Fibroblast of lung (primary cell): ENCODE results near the gene NRXN2. TPM values are rescaled to one million over a fixed set of nuclear protein-coding genes. Genes with fewer than 3 reads are reported as not detected.

Experiments used
- DNase-seq, 2 donors: peaks; one replicate each; pipeline versions ENCODE4 v3.0.0 to v3.0.0-alpha.2; 2010; ENCODE audit warnings: low read depth in 2 of 2
- H2AFZ ChIP-seq: 2 replicates; pipeline ENCODE4 v1.5.1; 2012; ENCODE audit warnings: low read length, control low read depth, inconsistent platforms
- H3K27ac ChIP-seq: 2 replicates; pipeline ENCODE4 v1.5.1; 2011; ENCODE audit warnings: low read length, control low read depth; ENCODE audit not compliant: insufficient read depth
- H3K27me3 ChIP-seq: 2 replicates; pipeline ENCODE4 v1.5.1; 2011; ENCODE audit warnings: mild to moderate bottlenecking, low read length; ENCODE audit not compliant: control insufficient read depth, insufficient read depth
- H3K36me3 ChIP-seq: 2 replicates; pipeline ENCODE4 v1.5.1; 2011; ENCODE audit warnings: low read length; ENCODE audit not compliant: control insufficient read depth, insufficient read depth
- H3K4me1 ChIP-seq: 2 replicates; pipeline ENCODE4 v1.5.1; 2011; ENCODE audit warnings: low read length; ENCODE audit not compliant: control insufficient read depth, insufficient read depth; ENCODE audit errors: extremely low read depth
- H3K4me2 ChIP-seq: 2 replicates; pipeline ENCODE4 v1.5.1; 2011; ENCODE audit warnings: low read length, control low read depth; ENCODE audit not compliant: insufficient read depth; ENCODE audit errors: extremely low read depth
- H3K4me3 ChIP-seq, 4 experiments: fragments of 200-600 bp in 1 of 4; sonication (generic) in 1 of 4; replicated peaks in 1 of 4; 2 replicates each; pipeline ENCODE4 v1.5.1; 2011 to 2016; ENCODE audit warnings: low read length in 4 of 4, low read depth in 3 of 4, mild to moderate bottlenecking in 3 of 4, control low read depth in 2 of 4, inconsistent platforms in 1 of 4, mixed read lengths in 1 of 4; ENCODE audit not compliant: insufficient read depth in 1 of 4; ENCODE audit errors: control extremely low read depth in 1 of 4
- H3K79me2 ChIP-seq: 2 replicates; pipeline ENCODE4 v1.5.1; 2012; ENCODE audit warnings: mild to moderate bottlenecking, low read length, inconsistent platforms; ENCODE audit not compliant: control insufficient read depth, insufficient read depth
- H3K9ac ChIP-seq: 2 replicates; pipeline ENCODE4 v1.5.1; 2011; ENCODE audit warnings: mild to moderate bottlenecking, low read length, control low read depth; ENCODE audit not compliant: insufficient read depth
- H3K9me3 ChIP-seq: 2 replicates; pipeline ENCODE4 v1.5.1; 2012; ENCODE audit warnings: low read depth, low read length; ENCODE audit not compliant: control insufficient read depth, insufficient read depth
- H4K20me1 ChIP-seq: 2 replicates; pipeline ENCODE4 v1.5.1; 2011; ENCODE audit warnings: low read length; ENCODE audit not compliant: control insufficient read depth, insufficient read depth; ENCODE audit errors: extremely low read depth
- CTCF ChIP-seq, 2 donors: IDR thresholded peaks in 1 of 2; conservative IDR thresholded peaks in 1 of 2; 1 replicate in 1 of 2; 2 replicates in 1 of 2; pipeline ENCODE4 v1.5.1; 2011 to 2012; ENCODE audit warnings: low read length in 2 of 2, control low read depth in 1 of 2, inconsistent platforms in 1 of 2, low read depth in 1 of 2, mild to moderate bottlenecking in 1 of 2
- EZH2 ChIP-seq: IDR thresholded peaks from 2 replicates; pipeline ENCODE4 v1.5.1; 2012; ENCODE audit warnings: low read length, control low read depth, mild to moderate bottlenecking; ENCODE audit errors: missing control alignments
- polyA plus RNA-seq, 2 donors: library from polyadenylated mRNA; depleted of rRNA in 1 of 2; stranded (reverse) in 1 of 2; unstranded in 1 of 2; fragments of >200 nt; gene quantifications; 2 replicates each; pipeline ENCODE4 v1.2.1, GENCODE V29; 2011 to 2012; ENCODE audit warnings: missing spikeins in 1 of 2
- total RNA-seq: library from RNA; depleted of rRNA; stranded (reverse); fragments of >200 nt; gene quantifications from 2 replicates; pipeline ENCODE4 v1.2.1, GENCODE V29; 2014

NRXN2 gene
- total and polyA plus RNA-seq, 2 donors (not counting 1 experiment from before 2014, with no cell fraction given), result under 0.01 to 0.75 TPM

- no peak for TF ChIP-seq EZH2
- TF ChIP-seq CTCF (conservative IDR thresholded peaks at IDR 0.05 in 1 of 2, IDR thresholded peaks at IDR 0.05 in 1 of 2; ENCODE audit: low read depth in 1 of 2, low read length in 2 of 2), result no peak
- H4K20me1 ChIP-seq, result no peaks in the 10 kb centered on the region
- no peaks in the 10 kb centered on the region for H3K9me3 ChIP-seq
- H3K4me2 ChIP-seq, result no peak overlapping the region
- peaks cover 4% of the 10 kb centered on the region for H3K27me3 ChIP-seq
- DNase-seq, result no peak
- no peaks in the 10 kb centered on the region for H3K36me3 ChIP-seq
- H3K27ac ChIP-seq, result no peak overlapping the region
- no peaks in the 10 kb centered on the region for H3K79me2 ChIP-seq
- no peak overlapping the region for H3K4me3 ChIP-seq
- no peaks in the 10 kb centered on the region for H3K4me1 ChIP-seq
- no peak overlapping the region for H3K9ac ChIP-seq
- H2AFZ ChIP-seq, result no peak overlapping the region
Measured at GRCh38 chr11:64609436-64610047, 113.5 kb downstream of the NRXN2 start.

- Histone ChIP-seq H4K20me1 (peaks cover 2% of the 10 kb centered on the region), H2AFZ (no peak overlapping the region), H3K4me3 (no peak overlapping the region), H3K27ac (no peak overlapping the region), H3K27me3 (peaks cover 4% of the 10 kb centered on the region), H3K4me2 (no peak overlapping the region), H3K4me1 (no peaks in the 10 kb centered on the region), H3K9me3 (no peaks in the 10 kb centered on the region), H3K9ac (no peak overlapping the region), H3K36me3 (no peaks in the 10 kb centered on the region), H3K79me2 (no peaks in the 10 kb centered on the region)
- TF ChIP-seq CTCF (conservative IDR thresholded peaks at IDR 0.05 in 1 of 2, IDR thresholded peaks at IDR 0.05 in 1 of 2; ENCODE audit: low read depth in 1 of 2, low read length in 2 of 2), result no peak
- peak; percentile 55 for TF ChIP-seq EZH2
- DNase-seq, result no peak
Measured at GRCh38 chr11:64608636-64609035, 114.4 kb downstream of the NRXN2 start.

- Histone ChIP-seq H3K9me3 (no peaks in the 10 kb centered on the region), H3K4me1 (no peaks in the 10 kb centered on the region), H3K4me3 (peak overlapping the region in 1 of 4 experiments; percentile 20), H2AFZ (no peak overlapping the region), H3K27ac (no peak overlapping the region), H3K79me2 (no peaks in the 10 kb centered on the region), H3K4me2 (no peak overlapping the region), H3K9ac (no peak overlapping the region), H3K36me3 (no peaks in the 10 kb centered on the region), H4K20me1 (peaks cover 2% of the 10 kb centered on the region), H3K27me3 (peaks cover 4% of the 10 kb centered on the region)
- TF ChIP-seq CTCF (conservative IDR thresholded peaks at IDR 0.05 in 1 of 2, IDR thresholded peaks at IDR 0.05 in 1 of 2; ENCODE audit: low read depth in 1 of 2, low read length in 2 of 2) (no peak), EZH2 (no peak)
- peak; percentile 5 to 28 for DNase-seq
Measured at GRCh38 chr11:64608046-64608445, 115.0 kb downstream of the NRXN2 start.
